Measurements from ENCODE around the gene ZNF639. TPM values are rescaled to one million over a fixed set of nuclear protein-coding genes. Genes with fewer than 3 reads are reported as not detected.

The ZNF639 gene
- total and polyA plus RNA-seq, 2 experiments from 2014 or later = 33.6 to 62.8 TPM

DNA sequence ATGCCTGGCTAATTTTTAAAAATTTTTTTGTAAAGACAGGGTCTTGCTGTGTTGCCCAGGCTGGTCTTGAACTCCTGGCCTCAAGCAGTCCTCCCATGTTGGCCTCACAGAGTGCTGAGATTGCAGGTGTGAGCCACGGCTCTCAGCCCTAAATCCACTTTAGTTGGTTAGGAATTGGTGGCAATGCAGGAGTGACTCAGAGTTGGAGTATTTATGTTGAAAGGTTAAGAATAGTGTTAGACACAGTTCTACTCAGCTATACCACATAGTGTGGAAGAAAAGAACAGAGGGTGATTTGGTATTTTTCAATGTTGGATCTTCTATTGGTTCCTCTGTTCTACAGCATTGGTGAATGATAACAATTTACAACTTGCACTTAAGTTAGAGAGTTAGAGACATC lies 7.6 kb downstream of the ZNF639 start:
- Histone ChIP-seq H3K4me1 (ENCODE audit: insufficient read depth) (0 out of 2 replicates have a peak, but pooled peaks cover under 1% of the 10 kb centered on the region), H4K20me1 (replicated peaks; ENCODE audit: insufficient read depth) (peaks cover 24% of the 10 kb centered on the region), H3K36me3 (ENCODE audit: insufficient read depth) (peaks cover 54% of the 10 kb centered on the region), H3F3A (replicated peaks; ENCODE audit: low read depth) (no peaks in the 10 kb centered on the region), H3K79me2 (replicated peaks; ENCODE audit: insufficient read depth) (peaks cover 35% of the 10 kb centered on the region), H3K4me3 (no peak overlapping the region), H3K27me3 (ENCODE audit: insufficient read depth) (no peaks in the 10 kb centered on the region), H2AFZ (no peak overlapping the region), H3K4me2 (no peak overlapping the region), H3K27ac (ENCODE audit: low read depth) (no peak overlapping the region), H3K9me2 (ENCODE audit: insufficient read depth) (no peaks in the 10 kb centered on the region)
- ATAC-seq (no peak), DNase-seq (ENCODE audit: low spot score) (no peak)
- Mint-ChIP-seq H3K4me3 (no peak overlapping the region), H3K4me1 (no peaks in the 10 kb centered on the region), H3K27me3 (ENCODE audit: insufficient read depth, low read depth, poor library complexity) (no peaks in the 10 kb centered on the region), H3K27ac (no peak overlapping the region), H3K36me3 (ENCODE audit: low read depth) (peaks cover 71% of the 10 kb centered on the region), H3K9me3 (no peaks in the 10 kb centered on the region)
- TF ChIP-seq POLR2AphosphoS5 (IDR thresholded peaks at IDR 0.05; ENCODE audit: low read depth) (no peak), ZNF114 (CRISPR knock-in tag; IDR thresholded peaks at IDR 0.05) (no peak), NANOG (IDR thresholded peaks at IDR 0.05; ENCODE audit: borderline replicate concordance) (no peak), EZH2 (IDR thresholded peaks at IDR 0.05; ENCODE audit: low read depth, unreplicated experiment) (no peak), EZH2phosphoT487 (IDR thresholded peaks at IDR 0.05; ENCODE audit: unreplicated experiment) (no peak), CREB1 (CRISPR knock-in tag; IDR thresholded peaks at IDR 0.05; ENCODE audit: low read depth) (no peak), STAT1 (IDR thresholded peaks at IDR 0.05; ENCODE audit: unreplicated experiment) (no peak), ZNF331 (CRISPR knock-in tag; IDR thresholded peaks at IDR 0.05; ENCODE audit: low read depth) (no peak), JUNB (IDR thresholded peaks at IDR 0.05; ENCODE audit: unreplicated experiment) (no peak)
- TF ChIP-seq, protein P1, sequence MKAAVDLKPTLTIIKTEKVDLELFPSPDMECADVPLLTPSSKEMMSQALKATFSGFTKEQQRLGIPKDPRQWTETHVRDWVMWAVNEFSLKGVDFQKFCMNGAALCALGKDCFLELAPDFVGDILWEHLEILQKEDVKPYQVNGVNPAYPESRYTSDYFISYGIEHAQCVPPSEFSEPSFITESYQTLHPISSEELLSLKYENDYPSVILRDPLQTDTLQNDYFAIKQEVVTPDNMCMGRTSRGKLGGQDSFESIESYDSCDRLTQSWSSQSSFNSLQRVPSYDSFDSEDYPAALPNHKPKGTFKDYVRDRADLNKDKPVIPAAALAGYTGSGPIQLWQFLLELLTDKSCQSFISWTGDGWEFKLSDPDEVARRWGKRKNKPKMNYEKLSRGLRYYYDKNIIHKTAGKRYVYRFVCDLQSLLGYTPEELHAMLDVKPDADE (IDR thresholded peaks at IDR 0.05) = no peak
- TF ChIP-seq, protein P2, sequence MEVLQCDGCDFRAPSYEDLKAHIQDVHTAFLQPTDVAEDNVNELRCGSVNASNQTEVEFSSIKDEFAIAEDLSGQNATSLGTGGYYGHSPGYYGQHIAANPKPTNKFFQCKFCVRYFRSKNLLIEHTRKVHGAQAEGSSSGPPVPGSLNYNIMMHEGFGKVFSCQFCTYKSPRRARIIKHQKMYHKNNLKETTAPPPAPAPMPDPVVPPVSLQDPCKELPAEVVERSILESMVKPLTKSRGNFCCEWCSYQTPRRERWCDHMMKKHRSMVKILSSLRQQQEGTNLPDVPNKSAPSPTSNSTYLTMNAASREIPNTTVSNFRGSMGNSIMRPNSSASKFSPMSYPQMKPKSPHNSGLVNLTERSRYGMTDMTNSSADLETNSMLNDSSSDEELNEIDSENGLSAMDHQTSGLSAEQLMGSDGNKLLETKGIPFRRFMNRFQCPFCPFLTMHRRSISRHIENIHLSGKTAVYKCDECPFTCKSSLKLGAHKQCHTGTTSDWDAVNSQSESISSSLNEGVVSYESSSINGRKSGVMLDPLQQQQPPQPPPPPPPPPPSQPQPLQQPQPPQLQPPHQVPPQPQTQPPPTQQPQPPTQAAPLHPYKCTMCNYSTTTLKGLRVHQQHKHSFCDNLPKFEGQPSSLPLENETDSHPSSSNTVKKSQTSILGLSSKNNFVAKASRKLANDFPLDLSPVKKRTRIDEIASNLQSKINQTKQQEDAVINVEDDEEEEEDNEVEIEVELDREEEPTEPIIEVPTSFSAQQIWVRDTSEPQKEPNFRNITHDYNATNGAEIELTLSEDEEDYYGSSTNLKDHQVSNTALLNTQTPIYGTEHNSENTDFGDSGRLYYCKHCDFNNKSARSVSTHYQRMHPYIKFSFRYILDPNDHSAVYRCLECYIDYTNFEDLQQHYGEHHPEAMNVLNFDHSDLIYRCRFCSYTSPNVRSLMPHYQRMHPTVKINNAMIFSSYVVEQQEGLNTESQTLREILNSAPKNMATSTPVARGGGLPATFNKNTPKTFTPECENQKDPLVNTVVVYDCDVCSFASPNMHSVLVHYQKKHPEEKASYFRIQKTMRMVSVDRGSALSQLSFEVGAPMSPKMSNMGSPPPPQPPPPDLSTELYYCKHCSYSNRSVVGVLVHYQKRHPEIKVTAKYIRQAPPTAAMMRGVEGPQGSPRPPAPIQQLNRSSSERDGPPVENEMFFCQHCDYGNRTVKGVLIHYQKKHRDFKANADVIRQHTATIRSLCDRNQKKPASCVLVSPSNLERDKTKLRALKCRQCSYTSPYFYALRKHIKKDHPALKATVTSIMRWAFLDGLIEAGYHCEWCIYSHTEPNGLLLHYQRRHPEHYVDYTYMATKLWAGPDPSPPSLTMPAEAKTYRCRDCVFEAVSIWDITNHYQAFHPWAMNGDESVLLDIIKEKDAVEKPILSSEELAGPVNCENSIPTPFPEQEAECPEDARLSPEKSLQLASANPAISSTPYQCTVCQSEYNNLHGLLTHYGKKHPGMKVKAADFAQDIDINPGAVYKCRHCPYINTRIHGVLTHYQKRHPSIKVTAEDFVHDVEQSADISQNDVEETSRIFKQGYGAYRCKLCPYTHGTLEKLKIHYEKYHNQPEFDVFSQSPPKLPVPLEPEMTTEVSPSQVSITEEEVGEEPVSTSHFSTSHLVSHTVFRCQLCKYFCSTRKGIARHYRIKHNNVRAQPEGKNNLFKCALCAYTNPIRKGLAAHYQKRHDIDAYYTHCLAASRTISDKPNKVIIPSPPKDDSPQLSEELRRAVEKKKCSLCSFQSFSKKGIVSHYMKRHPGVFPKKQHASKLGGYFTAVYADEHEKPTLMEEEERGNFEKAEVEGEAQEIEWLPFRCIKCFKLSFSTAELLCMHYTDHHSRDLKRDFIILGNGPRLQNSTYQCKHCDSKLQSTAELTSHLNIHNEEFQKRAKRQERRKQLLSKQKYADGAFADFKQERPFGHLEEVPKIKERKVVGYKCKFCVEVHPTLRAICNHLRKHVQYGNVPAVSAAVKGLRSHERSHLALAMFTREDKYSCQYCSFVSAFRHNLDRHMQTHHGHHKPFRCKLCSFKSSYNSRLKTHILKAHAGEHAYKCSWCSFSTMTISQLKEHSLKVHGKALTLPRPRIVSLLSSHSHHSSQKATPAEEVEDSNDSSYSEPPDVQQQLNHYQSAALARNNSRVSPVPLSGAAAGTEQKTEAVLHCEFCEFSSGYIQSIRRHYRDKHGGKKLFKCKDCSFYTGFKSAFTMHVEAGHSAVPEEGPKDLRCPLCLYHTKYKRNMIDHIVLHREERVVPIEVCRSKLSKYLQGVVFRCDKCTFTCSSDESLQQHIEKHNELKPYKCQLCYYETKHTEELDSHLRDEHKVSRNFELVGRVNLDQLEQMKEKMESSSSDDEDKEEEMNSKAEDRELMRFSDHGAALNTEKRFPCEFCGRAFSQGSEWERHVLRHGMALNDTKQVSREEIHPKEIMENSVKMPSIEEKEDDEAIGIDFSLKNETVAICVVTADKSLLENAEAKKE (CRISPR knock-in tag; IDR thresholded peaks at IDR 0.05) = no peak
- TF ChIP-seq, protein P3, sequence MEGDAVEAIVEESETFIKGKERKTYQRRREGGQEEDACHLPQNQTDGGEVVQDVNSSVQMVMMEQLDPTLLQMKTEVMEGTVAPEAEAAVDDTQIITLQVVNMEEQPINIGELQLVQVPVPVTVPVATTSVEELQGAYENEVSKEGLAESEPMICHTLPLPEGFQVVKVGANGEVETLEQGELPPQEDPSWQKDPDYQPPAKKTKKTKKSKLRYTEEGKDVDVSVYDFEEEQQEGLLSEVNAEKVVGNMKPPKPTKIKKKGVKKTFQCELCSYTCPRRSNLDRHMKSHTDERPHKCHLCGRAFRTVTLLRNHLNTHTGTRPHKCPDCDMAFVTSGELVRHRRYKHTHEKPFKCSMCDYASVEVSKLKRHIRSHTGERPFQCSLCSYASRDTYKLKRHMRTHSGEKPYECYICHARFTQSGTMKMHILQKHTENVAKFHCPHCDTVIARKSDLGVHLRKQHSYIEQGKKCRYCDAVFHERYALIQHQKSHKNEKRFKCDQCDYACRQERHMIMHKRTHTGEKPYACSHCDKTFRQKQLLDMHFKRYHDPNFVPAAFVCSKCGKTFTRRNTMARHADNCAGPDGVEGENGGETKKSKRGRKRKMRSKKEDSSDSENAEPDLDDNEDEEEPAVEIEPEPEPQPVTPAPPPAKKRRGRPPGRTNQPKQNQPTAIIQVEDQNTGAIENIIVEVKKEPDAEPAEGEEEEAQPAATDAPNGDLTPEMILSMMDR (conservative IDR thresholded peaks at IDR 0.05; ENCODE audit: low read depth in 2 of 2) = no peak
- TF ChIP-seq, protein P4, sequence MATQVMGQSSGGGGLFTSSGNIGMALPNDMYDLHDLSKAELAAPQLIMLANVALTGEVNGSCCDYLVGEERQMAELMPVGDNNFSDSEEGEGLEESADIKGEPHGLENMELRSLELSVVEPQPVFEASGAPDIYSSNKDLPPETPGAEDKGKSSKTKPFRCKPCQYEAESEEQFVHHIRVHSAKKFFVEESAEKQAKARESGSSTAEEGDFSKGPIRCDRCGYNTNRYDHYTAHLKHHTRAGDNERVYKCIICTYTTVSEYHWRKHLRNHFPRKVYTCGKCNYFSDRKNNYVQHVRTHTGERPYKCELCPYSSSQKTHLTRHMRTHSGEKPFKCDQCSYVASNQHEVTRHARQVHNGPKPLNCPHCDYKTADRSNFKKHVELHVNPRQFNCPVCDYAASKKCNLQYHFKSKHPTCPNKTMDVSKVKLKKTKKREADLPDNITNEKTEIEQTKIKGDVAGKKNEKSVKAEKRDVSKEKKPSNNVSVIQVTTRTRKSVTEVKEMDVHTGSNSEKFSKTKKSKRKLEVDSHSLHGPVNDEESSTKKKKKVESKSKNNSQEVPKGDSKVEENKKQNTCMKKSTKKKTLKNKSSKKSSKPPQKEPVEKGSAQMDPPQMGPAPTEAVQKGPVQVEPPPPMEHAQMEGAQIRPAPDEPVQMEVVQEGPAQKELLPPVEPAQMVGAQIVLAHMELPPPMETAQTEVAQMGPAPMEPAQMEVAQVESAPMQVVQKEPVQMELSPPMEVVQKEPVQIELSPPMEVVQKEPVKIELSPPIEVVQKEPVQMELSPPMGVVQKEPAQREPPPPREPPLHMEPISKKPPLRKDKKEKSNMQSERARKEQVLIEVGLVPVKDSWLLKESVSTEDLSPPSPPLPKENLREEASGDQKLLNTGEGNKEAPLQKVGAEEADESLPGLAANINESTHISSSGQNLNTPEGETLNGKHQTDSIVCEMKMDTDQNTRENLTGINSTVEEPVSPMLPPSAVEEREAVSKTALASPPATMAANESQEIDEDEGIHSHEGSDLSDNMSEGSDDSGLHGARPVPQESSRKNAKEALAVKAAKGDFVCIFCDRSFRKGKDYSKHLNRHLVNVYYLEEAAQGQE (IDR thresholded peaks at IDR 0.05; ENCODE audit: unreplicated experiment) = no peak

All from GM23338 (cell line).